ENCODE results near the gene ZC3H10. TPM values are rescaled to one million over a fixed set of nuclear protein-coding genes. Genes with fewer than 3 reads are reported as not detected.
A peak's percentile ranks its signal among the peaks of the same experiment; 100 is the strongest.

Gene ZC3H10
- total RNA-seq, 2 donors from 2014 or later: 2.1 to 2.9 TPM

DNA sequence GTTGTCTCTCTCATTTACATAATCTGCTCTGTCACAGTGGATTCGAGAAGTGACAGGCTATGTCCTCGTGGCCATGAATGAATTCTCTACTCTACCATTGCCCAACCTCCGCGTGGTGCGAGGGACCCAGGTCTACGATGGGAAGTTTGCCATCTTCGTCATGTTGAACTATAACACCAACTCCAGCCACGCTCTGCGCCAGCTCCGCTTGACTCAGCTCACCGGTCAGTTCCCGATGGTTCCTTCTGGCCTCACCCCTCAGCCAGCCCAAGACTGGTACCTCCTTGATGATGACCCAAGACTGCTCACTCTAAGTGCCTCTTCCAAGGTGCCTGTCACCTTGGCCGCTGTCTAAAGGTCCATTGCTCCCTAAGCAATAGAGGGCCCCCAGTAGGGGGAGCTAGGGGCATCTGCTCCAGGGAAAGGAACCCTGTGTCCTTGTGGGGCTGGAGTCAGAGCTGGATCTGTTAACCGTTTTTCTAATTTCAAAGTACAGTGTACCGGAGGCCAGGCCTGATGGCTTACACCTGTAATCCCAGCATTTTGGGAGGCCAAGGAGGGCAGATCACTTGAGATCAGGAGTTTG lies 33.0 kb upstream of the ZC3H10 start:
- Histone ChIP-seq H3K4me3 (no peak overlapping the region), H3K27ac (no peak overlapping the region), H3K36me3 (no peaks in the 10 kb centered on the region), H3K27me3 (no peaks in the 10 kb centered on the region), H3K9me3 (no peaks in the 10 kb centered on the region), H3K4me1 (peaks cover 0 to 15% of the 10 kb centered on the region in 2 donors)
- no peak for DNase-seq (ENCODE audit: low spot score)
- no peak for TF ChIP-seq CTCF (IDR thresholded peaks at IDR 0.05)

DNA sequence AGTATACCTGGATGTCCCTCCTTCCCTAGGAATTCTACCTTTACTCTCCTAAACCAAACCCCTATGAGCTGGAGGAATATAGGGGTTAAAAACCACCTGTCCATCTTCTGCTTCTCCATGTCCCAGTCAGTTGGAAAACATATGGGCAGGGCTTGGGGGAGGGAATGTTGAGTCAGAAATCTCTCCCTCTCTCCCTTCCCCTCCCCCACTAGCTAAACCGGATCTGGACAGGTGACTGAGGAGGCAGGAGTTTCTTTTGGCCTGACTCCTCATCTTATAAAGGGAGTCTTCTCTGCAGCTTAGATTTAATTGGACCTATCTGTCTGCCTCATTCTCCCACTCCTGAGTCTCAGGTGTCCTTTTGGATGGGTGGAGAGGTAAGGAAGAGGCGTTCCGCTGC lies 32.0 kb upstream of the ZC3H10 start:
- no peak for TF ChIP-seq CTCF (IDR thresholded peaks at IDR 0.05)
- Histone ChIP-seq H3K27ac (no peak overlapping the region), H3K36me3 (no peaks in the 10 kb centered on the region), H3K4me1 (peaks cover 0 to 10% of the 10 kb centered on the region in 2 donors), H3K27me3 (no peaks in the 10 kb centered on the region), H3K9me3 (no peaks in the 10 kb centered on the region), H3K4me3 (no peak overlapping the region)
- no peak for DNase-seq (ENCODE audit: low spot score)

GRCh38 chr12:56086608-56087007 lies 31.5 kb upstream of the ZC3H10 start:
- no peaks in the 10 kb centered on the region for H3K36me3 ChIP-seq
- H3K9me3 ChIP-seq: no peaks in the 10 kb centered on the region
- no peak overlapping the region for H3K4me3 ChIP-seq
- TF ChIP-seq CTCF (IDR thresholded peaks at IDR 0.05): no peak
- H3K27me3 ChIP-seq: no peaks in the 10 kb centered on the region
- DNase-seq (ENCODE audit: low spot score): no peak
- peaks cover 0 to 10% of the 10 kb centered on the region in 2 donors for H3K4me1 ChIP-seq
- no peak overlapping the region for H3K27ac ChIP-seq

GRCh38 chr12:56087220-56087619 lies 30.8 kb upstream of the ZC3H10 start:
- Histone ChIP-seq H3K9me3 (no peaks in the 10 kb centered on the region), H3K36me3 (no peaks in the 10 kb centered on the region), H3K27ac (peak overlapping the region in 1 of 2 donors; percentile 67), H3K4me1 (peaks cover 0 to 10% of the 10 kb centered on the region in 2 donors), H3K27me3 (no peaks in the 10 kb centered on the region), H3K4me3 (no peak overlapping the region)
- DNase-seq (ENCODE audit: low spot score): peak; percentile 71
- TF ChIP-seq CTCF (IDR thresholded peaks at IDR 0.05): no peak

DNA sequence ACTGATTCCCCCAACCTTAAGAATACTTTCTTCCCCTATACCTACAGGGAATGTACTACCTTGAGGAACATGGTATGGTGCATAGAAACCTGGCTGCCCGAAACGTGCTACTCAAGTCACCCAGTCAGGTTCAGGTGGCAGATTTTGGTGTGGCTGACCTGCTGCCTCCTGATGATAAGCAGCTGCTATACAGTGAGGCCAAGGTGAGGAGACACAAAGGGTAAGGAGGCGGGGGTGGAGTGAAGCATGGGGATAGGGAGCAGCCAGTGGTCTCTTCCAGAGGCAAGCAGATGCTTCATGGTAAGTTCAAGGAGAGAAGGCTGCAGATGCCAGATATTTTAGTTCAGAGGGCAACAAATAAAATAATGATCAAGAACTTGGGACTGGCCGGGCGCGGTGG lies 20.3 kb upstream of the ZC3H10 start:
- H3K27me3 ChIP-seq: no peaks in the 10 kb centered on the region
- H3K4me1 ChIP-seq: no peaks in the 10 kb centered on the region
- no peak for DNase-seq (ENCODE audit: low spot score)
- H3K36me3 ChIP-seq: no peaks in the 10 kb centered on the region
- no peak overlapping the region for H3K4me3 ChIP-seq
- no peak for TF ChIP-seq CTCF (IDR thresholded peaks at IDR 0.05)
- no peak overlapping the region for H3K27ac ChIP-seq
- H3K9me3 ChIP-seq: no peaks in the 10 kb centered on the region

GRCh38 chr12:56098592-56098991 lies 19.5 kb upstream of the ZC3H10 start:
- no peak overlapping the region for H3K4me3 ChIP-seq
- no peak for TF ChIP-seq CTCF (IDR thresholded peaks at IDR 0.05)
- no peak overlapping the region for H3K27ac ChIP-seq
- H3K36me3 ChIP-seq: no peaks in the 10 kb centered on the region
- H3K9me3 ChIP-seq: no peaks in the 10 kb centered on the region
- no peaks in the 10 kb centered on the region for H3K27me3 ChIP-seq
- DNase-seq (ENCODE audit: low spot score): no peak
- peaks cover 0 to 7% of the 10 kb centered on the region in 2 donors for H3K4me1 ChIP-seq

Measured in right atrium auricular region (tissue), 2 donors.